H1 (cell line): Measurements from ENCODE around the gene WRAP53. TPM values are rescaled to one million over a fixed set of nuclear protein-coding genes. Genes with fewer than 3 reads are reported as not detected.

Experiments used
- CTCF ChIA-PET: fragments of 300-600 bp; sonication (Branson Sonifier 250); formaldehyde crosslinking; loops from one replicate; lab custom pipeline; 2021; ENCODE audit not compliant: partially characterized antibody; lab: Charles Lee
- POLR2A ChIA-PET: fragments of 300-600 bp; sonication (Branson Sonifier 250); formaldehyde crosslinking; loops from one replicate; lab custom pipeline; 2021; ENCODE audit warnings: inconsistent platforms; ENCODE audit not compliant: partially characterized antibody; lab: Charles Lee
- DNase-seq, 2 experiments: peaks; one replicate each; pipeline versions ENCODE4 v3.0.0 to v3.0.0-alpha.2; 2010 to 2022; ENCODE audit warnings: low spot score in 2 of 2, low read depth in 1 of 2, mixed read lengths in 1 of 2
- FAIRE-seq: peaks from 2 replicates; lab custom pipeline; 2011; peaks lifted over from hg19 to GRCh38; lab: Jason Lieb, UNC
- H2AFZ ChIP-seq: 2 replicates; pipeline ENCODE4 v1.8.1; 2012; ENCODE audit warnings: low read length, inconsistent platforms
- H2AK5ac ChIP-seq: 2 replicates; pipeline ENCODE4 v1.6.1; 2013; ENCODE audit warnings: low read depth, low read length
- H2BK120ac ChIP-seq: replicated peaks from 2 replicates; pipeline ENCODE3; 2013; ENCODE audit warnings: low read depth, low read length, inconsistent platforms
- H2BK12ac ChIP-seq: 2 replicates; pipeline ENCODE4 v1.6.1; 2013; ENCODE audit warnings: low read depth, low read length
- H2BK15ac ChIP-seq: 2 replicates; pipeline ENCODE4 v1.6.1; 2013; ENCODE audit warnings: low read length
- H2BK20ac ChIP-seq: 2 replicates; pipeline ENCODE4 v1.6.1; 2013; ENCODE audit warnings: low read length
- H2BK5ac ChIP-seq: 2 replicates; pipeline ENCODE4 v1.6.1; 2013; ENCODE audit warnings: low read depth, low read length
- H3K14ac ChIP-seq: 2 replicates; pipeline ENCODE4 v1.6.1; 2013; ENCODE audit warnings: inconsistent platforms; ENCODE audit not compliant: insufficient read length
- H3K18ac ChIP-seq: 2 replicates; pipeline ENCODE4 v1.6.1; 2013; ENCODE audit warnings: low read length; ENCODE audit errors: extremely low read depth
- H3K23ac ChIP-seq: 2 replicates; pipeline ENCODE4 v1.6.1; 2013; ENCODE audit warnings: inconsistent platforms; ENCODE audit not compliant: insufficient read length
- H3K23me2 ChIP-seq: 2 replicates; pipeline ENCODE4 v1.6.1; 2013; ENCODE audit warnings: low read depth, low read length
- H3K27ac ChIP-seq: 2 replicates; pipeline ENCODE4 v1.6.1; 2011; ENCODE audit warnings: low read depth, low read length, inconsistent platforms
- H3K27me3 ChIP-seq, 4 experiments: replicated peaks in 1 of 4; 1 replicate in 1 of 4; 2 replicates in 3 of 4; pipeline versions ENCODE4 v1.6.1 to v1.8.1; 2011 to 2013; ENCODE audit warnings: low read length in 3 of 4, mild to moderate bottlenecking in 3 of 4, inconsistent platforms in 2 of 4, mixed read lengths in 2 of 4, moderate library complexity in 1 of 4; ENCODE audit not compliant: control insufficient read depth in 3 of 4, insufficient read depth in 3 of 4; ENCODE audit errors: extremely low read depth in 1 of 4
- H3K36me3 ChIP-seq, 4 experiments: 2 replicates each; pipeline versions ENCODE4 v1.6.1 to v1.8.1; 2011 to 2013; ENCODE audit warnings: mild to moderate bottlenecking in 4 of 4, low read length in 3 of 4, moderate library complexity in 2 of 4, control low read depth in 1 of 4, inconsistent platforms in 1 of 4; ENCODE audit not compliant: insufficient read depth in 4 of 4, control insufficient read depth in 2 of 4
- H3K4ac ChIP-seq: replicated peaks from 2 replicates; pipeline ENCODE3; 2013; ENCODE audit warnings: low read length, low read depth, mixed read lengths, inconsistent platforms; ENCODE audit not compliant: insufficient read length
- H3K4me1 ChIP-seq, 4 experiments: replicated peaks in 1 of 4; 1 replicate in 1 of 4; 2 replicates in 3 of 4; pipeline versions ENCODE4 v1.6.1 to v1.8.1; 2011 to 2013; ENCODE audit warnings: low read length in 3 of 4, inconsistent platforms in 2 of 4, mixed read lengths in 1 of 4; ENCODE audit not compliant: insufficient read depth in 4 of 4, control insufficient read depth in 3 of 4
- H3K4me2 ChIP-seq, 2 experiments: 2 replicates each; pipeline versions ENCODE4 v1.6.1 to v1.8.1; 2011 to 2013; ENCODE audit warnings: low read depth in 2 of 2, low read length in 2 of 2, control low read depth in 1 of 2, inconsistent platforms in 1 of 2, mild to moderate bottlenecking in 1 of 2; ENCODE audit not compliant: insufficient read depth in 1 of 2
- H3K4me3 ChIP-seq, 4 experiments: fragments of 200-600, 300-600 bp in 1 of 4; sonication (generic), shearing (Covaris generic), sonication (Bioruptor Twin) in 1 of 4; 2 replicates each; pipeline versions ENCODE4 v1.5.1 to v1.8.1; 2011 to 2016; ENCODE audit warnings: low read length in 4 of 4, low read depth in 3 of 4, control low read depth in 2 of 4, inconsistent platforms in 2 of 4, mild to moderate bottlenecking in 2 of 4, mixed read lengths in 1 of 4, moderate library complexity in 1 of 4; ENCODE audit not compliant: insufficient read depth in 2 of 4; ENCODE audit errors: extremely low read depth in 1 of 4
- H3K56ac ChIP-seq: replicated peaks from 2 replicates; pipeline ENCODE3; 2013; ENCODE audit warnings: low read depth, mild to moderate bottlenecking, mixed read lengths, low read length, inconsistent platforms; ENCODE audit not compliant: insufficient read length
- H3K79me1 ChIP-seq: 2 replicates; pipeline ENCODE4 v1.6.1; 2013; ENCODE audit warnings: low read depth, low read length, control low read depth
- H3K79me2 ChIP-seq, 2 experiments: 2 replicates each; pipeline versions ENCODE4 v1.6.1 to v1.8.1; 2012 to 2013; ENCODE audit warnings: low read length in 2 of 2, mild to moderate bottlenecking in 2 of 2, inconsistent platforms in 1 of 2; ENCODE audit not compliant: insufficient read depth in 2 of 2, control insufficient read depth in 1 of 2
- H3K9ac ChIP-seq, 4 experiments: replicated peaks in 1 of 4; 1 replicate in 1 of 4; 2 replicates in 3 of 4; pipeline versions ENCODE4 v1.6.1 to v1.8.1; 2011 to 2013; ENCODE audit warnings: low read depth in 3 of 4, low read length in 3 of 4, control low read depth in 2 of 4, mild to moderate bottlenecking in 2 of 4, moderate library complexity in 2 of 4, inconsistent platforms in 1 of 4; ENCODE audit errors: extremely low read depth in 1 of 4
- H3K9me3 ChIP-seq, 2 experiments: 2 replicates each; pipeline versions ENCODE4 v1.6.1 to v1.8.1; 2012 to 2013; ENCODE audit warnings: mild to moderate bottlenecking in 2 of 2, moderate library complexity in 2 of 2, control low read depth in 1 of 2, inconsistent platforms in 1 of 2, low read depth in 1 of 2, low read length in 1 of 2, mixed read lengths in 1 of 2; ENCODE audit not compliant: insufficient read depth in 2 of 2
- H4K20me1 ChIP-seq, 2 experiments: replicated peaks in 1 of 2; 2 replicates each; pipeline versions ENCODE3 to v1.8.1; 2011 to 2013; ENCODE audit warnings: inconsistent platforms in 2 of 2, low read length in 2 of 2, mild to moderate bottlenecking in 1 of 2; ENCODE audit not compliant: insufficient read depth in 2 of 2, control insufficient read depth in 1 of 2
- H4K5ac ChIP-seq: 2 replicates; pipeline ENCODE4 v1.6.1; 2013; ENCODE audit warnings: low read length, low read depth, mixed read lengths, inconsistent platforms; ENCODE audit not compliant: insufficient read length
- H4K8ac ChIP-seq: 2 replicates; pipeline ENCODE4 v1.8.0; 2013; ENCODE audit warnings: mild to moderate bottlenecking, moderate library complexity, low read length, inconsistent platforms; ENCODE audit not compliant: insufficient read depth; ENCODE audit errors: extremely low read depth
- H4K91ac ChIP-seq: replicated peaks from 2 replicates; pipeline ENCODE3; 2013; ENCODE audit warnings: low read length, mixed read lengths, inconsistent platforms; ENCODE audit not compliant: insufficient read length
- CBX5 ChIP-seq: fragments of 300-800, 300-1000 bp; sonication (generic); IDR thresholded peaks from 2 replicates; pipeline ENCODE4 v1.7.1; 2016; ENCODE audit warnings: antibody characterized with exemption, low read length, low read depth
- GABPA ChIP-seq: IDR thresholded peaks from 2 replicates; pipeline ENCODE4 v1.6.1; 2011; ENCODE audit warnings: mild to moderate bottlenecking, low read length, moderate library complexity, borderline replicate concordance; ENCODE audit not compliant: insufficient read depth
- RXRA ChIP-seq: IDR thresholded peaks from 2 replicates; pipeline ENCODE4 v1.6.1; 2011; ENCODE audit warnings: low read depth, mild to moderate bottlenecking, low read length, moderate library complexity; ENCODE audit not compliant: insufficient read depth
- SIRT6 ChIP-seq: IDR thresholded peaks from one replicate; pipeline ENCODE4 v1.7.1; 2012; ENCODE audit warnings: low read length, inconsistent platforms
- SRF ChIP-seq: IDR thresholded peaks from 2 replicates; pipeline ENCODE4 v1.6.1; 2011; ENCODE audit warnings: mild to moderate bottlenecking, low read depth, low read length, moderate library complexity
- USF2 ChIP-seq: IDR thresholded peaks from 2 replicates; pipeline ENCODE4 v1.6.1; 2011; ENCODE audit warnings: low read length, improper control_type of control experiment
- YY1 ChIP-seq: IDR thresholded peaks from 2 replicates; pipeline ENCODE4 v1.6.1; 2011; ENCODE audit warnings: low read depth, mild to moderate bottlenecking, low read length
- WGBS, 2 experiments: shearing (Covaris generic) in 1 of 2; methylation state at CpG; one replicate each; pipeline versions ENCODE4 v1.1.6 to v1.1.7; 2013 to 2015; ENCODE audit warnings: low lambda C conversion rate in 2 of 2, mixed read lengths in 2 of 2, inconsistent platforms in 1 of 2, low coverage in 1 of 2, missing lambda C conversion rate in 1 of 2; ENCODE audit not compliant: insufficient replicate concordance in 2 of 2, insufficient coverage in 1 of 2, insufficient read length in 1 of 2; ENCODE audit errors: extremely low coverage in 1 of 2, missing lambda C conversion rate in 1 of 2; 5-methylcytosine and 5-hydroxymethylcytosine counted together
- polyA plus RNA-seq, 7 experiments: library from polyadenylated mRNA; depleted of rRNA in 3 of 7; stranded (reverse) in 5 of 7; unstranded in 2 of 7; fragments of >200 nt in 5 of 7; fragments of 200-250 nt in 2 of 7; gene quantifications; 1 replicate in 5 of 7; 2 replicates in 1 of 7; 4 replicates in 1 of 7; pipeline versions ENCODE4 v1.2.1 to v1.2.3, GENCODE V29; 2011 to 2013; ENCODE audit warnings: missing spikeins in 2 of 7, mixed read lengths in 2 of 7
- total RNA-seq: library from RNA; stranded (reverse); fragmentation: NEBNext Ultra II Directional; extraction: Animal tissue kit (Norgen Biotek cat#: 25700); gene quantifications from 2 replicates; pipeline ENCODE4 v1.2.1, GENCODE V29; 2021

WRAP53 gene
- total and polyA plus RNA-seq, 2 of the 8 experiments (the other 6 are each of a cell fraction or from before 2014, with no cell fraction given): 29.2 to 30.1 TPM

DNA sequence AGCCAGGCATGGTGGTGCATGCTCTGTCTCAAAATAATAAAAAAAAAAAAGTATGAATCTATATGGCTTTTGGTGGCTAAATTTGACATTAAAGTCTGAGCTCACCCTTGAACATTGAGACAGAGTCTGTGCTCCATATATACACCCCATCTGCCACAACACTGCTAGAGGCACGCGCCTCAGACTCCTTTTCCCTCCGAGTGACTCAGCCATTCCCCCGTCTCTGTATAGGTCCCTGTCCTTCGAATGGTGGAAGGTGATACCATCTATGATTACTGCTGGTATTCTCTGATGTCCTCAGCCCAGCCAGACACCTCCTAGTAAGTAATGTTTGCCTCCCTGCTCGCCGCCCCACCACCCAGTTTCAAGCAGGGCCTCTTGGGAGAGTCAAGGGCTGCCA lies 12.2 kb downstream of the WRAP53 start:
- ChIA-PET POLR2A (interaction anchor here (0.6 to 11.4 kb wide), 2 partner anchors 13 to 16 kb away, joined by 3 to 186 read pairs; partner anchors contain the start of genes TP53 and WRAP53), CTCF (interaction anchor here (0.8 to 9.2 kb wide), 2 partner anchors 12 to 143 kb away, joined by 3 to 85 read pairs; partner anchors contain the start of genes TP53 and WRAP53)
- no peaks in the 10 kb centered on the region for H3K79me1 ChIP-seq
- no peak overlapping the region for H4K91ac ChIP-seq
- H3K56ac ChIP-seq: no peak overlapping the region
- H3K9ac ChIP-seq: no peak overlapping the region
- no peak overlapping the region for H3K4me3 ChIP-seq
- no peak overlapping the region for H3K4me2 ChIP-seq
- H3K4me1 ChIP-seq: peaks cover 2 to 15% (median 13%) of the 10 kb centered on the region in 4 experiments
- WGBS, 2 experiments: 95% methylated on average over 7 of the region's 7 CpGs; no CpG with 5 or more reads in 1 of the 2 experiments
- peaks cover 0 to 3% (median 0%) of the 10 kb centered on the region in 4 experiments; a peak in 1 of 7 replicates for H3K27me3 ChIP-seq
- H2AK5ac ChIP-seq: no peak overlapping the region
- H2BK20ac ChIP-seq: no peak overlapping the region
- H2BK120ac ChIP-seq: no peak overlapping the region
- no peak overlapping the region for H2BK15ac ChIP-seq
- no peak overlapping the region for H4K5ac ChIP-seq
- no peak overlapping the region for H4K8ac ChIP-seq
- H2BK12ac ChIP-seq: no peak overlapping the region
- no peak overlapping the region for H3K27ac ChIP-seq
- H2BK5ac ChIP-seq: no peak overlapping the region
- no peak overlapping the region for H3K23ac ChIP-seq
- H3K18ac ChIP-seq: no peak overlapping the region
- FAIRE-seq (no peak), DNase-seq (no peak)
- no peak overlapping the region for H3K14ac ChIP-seq
- no peaks in the 10 kb centered on the region for H3K9me3 ChIP-seq
- H3K4ac ChIP-seq: no peak overlapping the region
- TF ChIP-seq GABPA (no peak), RXRA (no peak), SIRT6 (no peak), USF2 (no peak), SRF (no peak), CBX5 (no peak), YY1 (no peak)
- H4K20me1 ChIP-seq: peaks cover 2 to 3% of the 10 kb centered on the region in 2 experiments
- peaks cover 11% of the 10 kb centered on the region; the same call in 1 of the 2 replicates for H3K23me2 ChIP-seq
- H3K36me3 ChIP-seq: peaks cover under 1 to 5% (median 2%) of the 10 kb centered on the region in 4 experiments; a peak in 4 of 8 replicates
- H2AFZ ChIP-seq: no peak overlapping the region
- H3K79me2 ChIP-seq: no peaks in the 10 kb centered on the region
